Activated CD4-positive, CD25-positive, alpha-beta regulatory T cell treated with anti-CD3 and anti-CD28 coated beads, Interleukin-2, amount 50 U/mL, for 16 hours (primary cell): ENCODE data around the gene MOB3A.

ENCODE experiments used
- DNase-seq: peaks from one replicate; pipeline ENCODE4 v3.0.0-alpha.2; 2020; ENCODE audit warnings: low read depth, low spot score

MOB3A gene

DNA sequence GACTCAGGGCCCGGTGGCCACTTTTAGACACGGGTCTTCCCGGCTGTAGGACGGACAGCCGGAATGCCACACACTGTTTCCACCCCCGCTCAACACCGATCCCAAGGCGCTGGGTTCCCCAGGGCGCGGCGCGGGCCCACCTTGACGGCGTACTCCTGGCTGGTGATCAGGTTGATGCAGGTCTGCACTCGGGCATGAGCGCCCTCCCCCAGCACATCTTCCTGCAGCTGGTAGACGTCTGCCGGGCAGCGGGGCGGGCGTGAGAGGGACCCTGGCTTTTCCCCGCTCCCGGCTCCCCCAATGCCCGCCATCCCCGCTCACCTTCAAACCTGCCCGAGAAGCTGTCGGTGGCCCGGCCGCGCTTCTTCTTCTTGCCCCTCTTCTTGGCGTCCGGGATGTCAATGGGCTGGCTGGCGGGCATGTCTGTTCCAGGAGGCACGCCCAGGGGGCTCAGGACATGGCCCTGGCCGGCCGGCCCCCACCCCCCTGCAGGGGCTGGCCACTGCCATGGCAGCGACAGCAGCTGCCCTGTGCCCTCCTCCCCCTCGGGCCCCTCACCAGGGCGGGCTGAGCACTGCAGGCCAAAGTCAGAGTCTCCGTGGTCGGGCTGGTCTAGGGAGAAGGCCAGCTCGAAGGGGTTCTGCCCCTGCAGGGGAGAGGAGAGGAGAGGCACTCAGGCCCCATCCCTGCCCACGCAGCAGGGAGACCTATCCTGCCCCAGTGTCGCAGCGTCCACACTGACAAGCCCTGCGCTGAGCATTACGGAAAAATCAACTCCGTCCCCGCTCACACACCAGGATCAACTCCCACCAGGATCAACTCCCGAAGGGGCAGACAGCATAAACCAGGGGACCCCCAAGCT lies 49.8 kb downstream of the MOB3A start:
- DNase-seq, result no peak

DNA sequence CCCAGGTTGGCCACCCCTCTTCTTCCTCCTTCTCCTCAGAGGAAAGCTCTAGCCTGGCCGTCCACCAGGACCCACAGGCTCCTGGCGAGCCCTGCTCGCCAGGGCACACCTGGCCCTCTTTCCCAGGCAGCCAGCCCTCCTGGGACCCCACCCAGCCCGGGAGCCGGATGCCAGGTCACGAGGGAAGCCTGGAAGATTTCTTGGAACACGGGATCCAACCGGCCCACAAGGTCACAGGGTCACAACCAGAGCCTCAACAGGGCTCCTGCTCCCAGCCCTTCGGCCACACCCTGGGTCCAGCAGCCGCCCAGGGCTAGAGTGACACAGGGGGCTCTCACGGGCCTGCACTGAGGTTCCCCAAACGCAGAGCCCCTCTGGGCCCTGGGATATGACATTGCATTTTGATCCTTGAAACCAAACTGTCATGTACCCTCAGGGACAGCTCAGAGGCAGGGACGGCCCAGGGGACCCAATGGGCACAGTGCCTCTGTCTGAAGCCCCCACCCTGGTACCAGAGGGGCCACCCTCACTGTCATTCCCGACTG lies 50.6 kb downstream of the MOB3A start:
- DNase-seq, result no peak

DNA sequence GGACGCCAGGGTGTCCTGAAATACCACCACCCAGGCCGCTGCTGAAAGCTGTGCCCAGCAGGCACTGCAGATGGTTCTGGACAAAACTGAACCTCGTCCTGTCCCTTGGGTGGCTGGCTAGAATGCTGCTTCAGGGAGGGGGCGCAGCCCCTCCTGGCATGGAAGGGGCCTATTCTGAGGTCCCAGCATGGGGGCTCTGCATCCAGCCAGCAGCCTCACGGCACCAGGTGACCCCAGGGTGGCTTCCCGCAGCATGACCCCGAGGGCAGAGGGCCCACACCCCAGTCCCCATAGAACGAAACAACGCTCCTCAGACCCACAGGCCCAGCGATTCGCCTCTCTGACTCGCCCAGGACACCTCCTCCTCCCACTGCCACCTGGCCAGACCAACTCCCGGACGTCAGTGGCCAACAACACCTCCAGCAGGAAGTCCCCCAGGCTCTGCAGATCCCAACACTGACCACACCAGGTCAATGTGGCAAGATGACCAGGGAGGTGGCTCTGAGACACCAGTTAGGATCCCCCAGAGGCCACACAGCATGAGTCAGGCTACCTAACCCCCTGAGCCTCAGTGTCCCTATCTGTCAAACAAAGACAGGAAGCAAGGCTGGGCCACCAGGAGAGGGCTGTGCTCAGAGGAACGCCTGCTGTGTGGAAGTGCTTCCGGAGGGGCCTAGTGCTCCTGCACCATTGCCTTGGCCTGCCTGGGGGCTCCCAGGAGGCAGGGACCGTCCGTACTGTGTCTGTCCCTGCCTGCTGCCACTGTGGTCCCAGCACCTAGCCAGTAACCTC lies 51.2 kb downstream of the MOB3A start:
- no peak for DNase-seq

DNA sequence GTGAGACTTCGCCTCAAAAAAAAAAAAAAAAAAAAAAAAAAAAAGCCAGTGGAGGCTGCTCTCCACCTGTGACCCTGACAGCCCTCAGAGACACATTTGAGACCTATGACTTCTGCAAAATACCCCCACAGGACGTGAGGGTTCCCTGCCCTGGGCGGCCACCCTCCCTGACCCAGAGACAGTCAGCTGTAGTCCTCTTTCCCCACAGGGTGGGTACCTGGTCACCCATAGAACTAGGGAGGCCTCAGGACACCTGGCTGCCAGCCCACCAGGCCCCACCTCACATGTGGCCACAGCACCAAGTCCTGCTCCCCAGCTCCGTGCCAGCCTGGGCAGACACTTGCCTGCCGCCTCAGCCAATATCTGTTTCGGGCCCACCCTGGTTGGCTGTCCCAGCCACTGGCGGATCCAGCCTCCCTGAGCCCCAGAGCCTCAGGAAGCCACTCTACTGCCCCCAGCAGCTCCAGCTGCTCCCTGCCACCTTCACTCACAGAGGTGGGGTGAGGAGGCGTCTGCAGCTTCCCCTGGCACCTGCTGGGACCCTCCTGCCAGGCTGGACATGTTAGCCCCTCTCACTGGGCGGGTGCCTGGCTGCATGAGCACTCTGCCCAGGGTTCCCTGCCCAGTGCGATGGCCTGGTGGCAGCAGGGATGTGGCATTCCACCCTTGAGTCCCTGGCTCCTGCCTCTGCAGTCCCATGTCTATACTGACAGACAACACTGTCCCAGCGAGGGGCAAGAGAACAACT lies 52.0 kb downstream of the MOB3A start:
- DNase-seq, result no peak

DNA sequence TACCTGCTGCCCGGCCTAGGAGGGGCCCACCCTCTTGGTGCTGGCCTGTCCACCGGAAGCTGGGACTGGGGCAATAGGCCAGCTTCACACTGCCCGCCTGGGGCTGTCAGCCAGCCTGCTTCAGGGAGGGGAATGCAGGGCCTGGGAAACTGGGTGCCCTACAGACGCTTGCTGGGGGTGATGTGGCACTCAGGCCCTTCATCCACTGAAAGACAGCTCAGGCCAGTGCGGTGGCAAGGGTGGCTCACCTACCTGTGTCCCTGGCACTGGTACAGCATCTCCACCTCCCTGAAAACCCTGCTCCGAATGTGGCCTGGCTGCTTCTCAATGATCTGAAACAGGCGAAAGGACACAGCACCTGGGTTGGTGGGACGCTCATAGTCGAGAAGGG lies 52.9 kb downstream of the MOB3A start:
- DNase-seq, result no peak

DNA sequence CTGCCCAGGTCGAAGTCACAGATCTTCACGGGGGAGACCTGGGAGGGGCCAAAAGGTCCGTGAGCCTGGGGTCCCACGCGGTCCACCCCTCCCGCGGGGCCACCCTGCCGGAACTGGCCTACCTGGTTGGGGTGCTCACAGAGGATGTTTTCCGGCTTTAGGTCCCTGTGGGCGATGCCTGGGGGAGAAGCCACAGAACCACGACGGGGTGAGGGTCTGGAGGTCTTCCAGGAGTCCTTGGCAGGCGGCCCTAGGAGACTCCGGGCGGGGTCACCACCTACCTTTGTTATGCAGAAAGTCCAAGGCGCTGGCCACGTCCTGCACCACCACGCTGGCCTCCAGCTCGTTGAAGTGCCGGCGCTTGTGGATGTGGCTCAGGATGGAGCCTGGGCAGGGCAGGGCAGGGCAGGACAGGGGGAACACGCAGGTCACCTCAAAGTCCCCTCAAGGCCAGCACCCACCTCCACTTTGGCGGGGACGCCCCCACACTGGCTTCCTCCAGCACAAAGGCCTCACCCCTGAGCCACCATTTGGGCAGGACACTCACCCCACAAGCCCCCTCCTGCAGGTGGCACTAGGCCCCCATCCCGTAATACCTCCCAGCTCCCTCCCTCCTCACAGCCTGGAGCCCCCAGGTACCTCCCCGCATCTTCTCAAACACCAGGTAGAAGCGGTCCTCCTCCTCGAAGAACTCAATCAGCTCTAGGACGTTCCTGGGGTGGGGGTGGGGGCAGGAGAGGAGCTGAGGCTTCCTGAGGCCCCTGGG lies 53.5 kb downstream of the MOB3A start:
- DNase-seq, result no peak

DNA sequence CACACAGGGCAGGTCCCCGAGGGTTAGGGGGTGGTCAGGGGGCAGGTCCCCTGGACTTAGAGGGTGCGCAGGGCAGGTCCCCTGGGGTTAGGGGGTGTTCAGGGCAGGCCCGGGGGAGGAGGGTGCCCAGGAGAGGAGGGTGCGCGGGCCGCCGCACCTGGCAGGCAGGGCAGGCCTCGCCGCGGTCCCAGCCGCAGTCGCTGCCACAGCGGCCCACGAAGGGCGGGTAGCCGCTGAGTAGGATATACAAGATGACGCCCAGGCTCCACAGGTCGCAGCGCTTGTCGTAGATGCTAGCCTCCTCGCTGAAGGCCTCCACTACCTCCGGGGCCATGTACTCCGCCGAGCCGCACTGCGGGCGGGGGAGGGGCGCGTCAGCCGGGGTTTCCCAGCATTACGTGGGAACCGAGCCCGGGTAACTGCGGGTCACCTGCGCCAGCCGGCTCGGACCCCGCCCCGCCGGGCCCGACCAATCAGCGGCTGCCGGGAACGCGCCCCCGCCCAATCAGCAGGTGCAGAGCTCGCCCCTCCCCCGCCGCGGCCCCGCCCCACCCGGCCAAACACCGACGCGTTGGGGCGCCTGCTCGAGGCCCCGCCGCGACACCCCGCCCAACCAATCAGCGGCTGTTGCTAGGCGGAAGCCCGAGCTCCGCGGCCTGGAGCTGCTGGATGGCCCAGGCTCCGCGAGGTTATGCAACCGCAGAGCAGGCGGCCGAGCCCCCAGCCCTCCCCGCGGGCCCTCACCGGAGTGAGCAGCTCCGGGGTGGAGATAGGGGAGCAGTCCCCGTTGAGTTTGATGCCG lies 54.2 kb downstream of the MOB3A start:
- DNase-seq, result peak; percentile 98

DNA sequence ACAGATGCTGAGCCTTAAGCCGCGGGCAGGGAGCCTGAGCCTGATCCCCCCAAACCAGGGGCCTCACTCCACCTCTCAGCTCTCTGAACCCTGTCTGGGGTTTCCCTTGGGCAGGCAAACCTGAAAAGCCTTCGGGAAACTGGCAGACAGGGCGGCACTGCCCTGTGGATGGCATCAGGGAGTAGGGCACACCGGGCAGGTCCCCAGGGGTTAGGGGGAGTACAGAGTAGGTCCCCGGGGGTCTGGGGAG lies 54.8 kb downstream of the MOB3A start:
- DNase-seq, result no peak

DNA sequence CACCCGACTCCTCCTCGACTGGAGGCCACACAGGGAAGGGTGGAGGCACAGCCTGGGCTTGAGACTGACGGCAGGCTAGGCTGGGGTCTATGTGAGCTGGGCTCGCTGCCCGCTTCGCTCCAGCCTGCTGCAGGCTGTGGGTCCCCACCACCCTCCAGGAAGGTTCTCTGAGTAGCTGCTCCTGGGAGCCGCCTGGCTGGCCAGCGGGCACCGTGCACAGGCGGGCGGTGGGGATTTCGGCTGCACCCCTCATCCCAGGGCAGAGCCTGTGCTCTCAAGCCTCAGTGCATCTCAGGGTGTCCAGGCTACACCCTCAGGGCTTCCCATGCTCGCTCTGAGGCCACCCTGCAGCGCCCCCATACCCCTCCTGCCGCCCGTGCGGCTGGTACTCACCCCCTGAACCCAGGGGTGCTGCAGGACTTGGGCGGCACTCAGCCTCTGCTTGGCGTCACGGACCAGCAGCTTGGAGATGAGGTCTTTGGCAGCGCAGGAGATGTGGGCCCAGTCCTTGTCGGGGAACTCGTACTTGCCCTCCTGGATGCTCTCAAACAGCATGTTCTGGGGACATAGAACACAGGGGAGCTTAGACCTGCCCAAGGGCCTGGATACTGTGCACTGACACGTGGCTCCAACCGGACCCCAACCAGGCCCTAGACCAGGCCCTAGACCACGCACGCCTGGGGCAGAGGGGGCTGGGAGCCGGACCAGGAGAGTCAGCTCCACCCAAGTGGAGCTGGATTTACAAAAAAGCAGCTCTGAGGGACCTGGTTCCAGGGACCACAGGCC lies 55.3 kb downstream of the MOB3A start:
- DNase-seq, result no peak

DNA sequence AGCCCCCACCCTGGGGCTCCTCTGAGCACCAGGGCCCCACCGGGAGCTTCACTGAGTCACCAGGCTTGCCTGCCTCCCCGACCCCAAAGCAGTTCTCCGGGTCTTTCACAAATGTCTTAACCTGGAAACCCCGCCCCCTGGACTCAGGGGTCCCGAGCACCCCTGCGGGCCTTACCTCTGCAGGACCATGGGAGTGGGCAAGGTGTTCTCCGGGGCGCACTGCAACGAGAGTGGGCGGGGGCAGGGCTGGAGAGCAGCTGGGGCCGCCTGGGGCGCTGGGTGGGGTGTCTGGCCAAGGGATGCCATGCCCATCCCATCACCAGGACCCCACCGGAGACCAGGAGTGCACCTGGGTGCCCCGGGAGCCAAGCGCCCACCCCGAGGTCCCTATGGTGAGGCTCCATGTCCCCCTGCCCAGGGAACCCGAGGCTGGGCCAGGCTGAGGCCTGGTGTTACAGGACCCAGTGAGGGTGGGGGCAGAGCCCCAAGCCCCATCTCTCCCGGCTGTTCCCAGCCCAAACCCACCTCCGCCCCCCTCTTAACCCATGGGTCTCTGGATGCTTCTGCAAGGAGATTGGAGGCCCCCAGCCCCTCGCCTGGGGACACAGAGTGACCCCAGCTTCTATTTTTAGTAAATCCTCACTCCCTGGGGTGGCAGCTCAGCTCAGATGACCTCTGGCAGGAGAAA lies 56.0 kb downstream of the MOB3A start:
- DNase-seq, result no peak

DNA sequence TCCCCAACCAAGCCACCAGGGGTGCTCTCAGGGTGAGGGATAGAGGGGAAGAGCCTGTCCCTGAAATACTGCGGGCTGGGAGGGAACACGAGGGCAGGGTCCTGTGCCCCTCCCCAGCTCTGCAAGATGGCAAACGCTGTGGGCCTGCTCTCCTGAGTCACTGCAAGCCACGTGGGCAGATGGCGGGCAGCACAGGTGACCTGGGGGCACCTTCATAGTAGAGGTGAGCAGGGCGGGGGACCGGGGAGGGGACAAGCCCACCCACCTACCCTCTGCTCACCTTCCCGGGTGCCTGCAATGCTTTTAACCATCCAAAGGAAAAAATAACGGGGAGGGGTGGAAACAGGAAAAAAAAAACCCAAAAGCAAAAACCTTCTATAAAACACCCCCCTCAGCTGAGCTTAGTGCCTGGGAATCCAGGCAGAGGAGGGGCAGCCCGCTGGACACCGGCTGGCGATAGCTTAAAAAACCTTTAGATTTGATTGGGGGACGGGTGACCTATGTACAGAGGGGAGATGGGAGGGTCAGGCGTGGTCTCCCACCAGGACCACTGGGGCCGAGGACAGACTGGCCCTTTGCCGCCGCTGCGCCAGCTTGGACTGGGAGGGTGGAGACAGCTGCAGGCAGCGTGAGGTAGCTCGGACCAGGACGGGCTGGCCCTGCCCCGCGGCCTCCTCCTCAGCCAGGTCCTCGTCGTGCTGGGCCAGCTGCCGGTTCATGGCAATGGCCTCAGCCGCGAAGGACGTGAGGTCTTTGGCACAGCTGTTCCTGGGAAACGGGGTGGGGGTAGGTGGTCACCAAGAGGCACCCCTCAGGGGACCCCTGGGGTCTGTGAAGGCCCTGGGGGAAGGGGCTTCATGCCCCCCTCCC lies 56.8 kb downstream of the MOB3A start:
- no peak for DNase-seq

DNA sequence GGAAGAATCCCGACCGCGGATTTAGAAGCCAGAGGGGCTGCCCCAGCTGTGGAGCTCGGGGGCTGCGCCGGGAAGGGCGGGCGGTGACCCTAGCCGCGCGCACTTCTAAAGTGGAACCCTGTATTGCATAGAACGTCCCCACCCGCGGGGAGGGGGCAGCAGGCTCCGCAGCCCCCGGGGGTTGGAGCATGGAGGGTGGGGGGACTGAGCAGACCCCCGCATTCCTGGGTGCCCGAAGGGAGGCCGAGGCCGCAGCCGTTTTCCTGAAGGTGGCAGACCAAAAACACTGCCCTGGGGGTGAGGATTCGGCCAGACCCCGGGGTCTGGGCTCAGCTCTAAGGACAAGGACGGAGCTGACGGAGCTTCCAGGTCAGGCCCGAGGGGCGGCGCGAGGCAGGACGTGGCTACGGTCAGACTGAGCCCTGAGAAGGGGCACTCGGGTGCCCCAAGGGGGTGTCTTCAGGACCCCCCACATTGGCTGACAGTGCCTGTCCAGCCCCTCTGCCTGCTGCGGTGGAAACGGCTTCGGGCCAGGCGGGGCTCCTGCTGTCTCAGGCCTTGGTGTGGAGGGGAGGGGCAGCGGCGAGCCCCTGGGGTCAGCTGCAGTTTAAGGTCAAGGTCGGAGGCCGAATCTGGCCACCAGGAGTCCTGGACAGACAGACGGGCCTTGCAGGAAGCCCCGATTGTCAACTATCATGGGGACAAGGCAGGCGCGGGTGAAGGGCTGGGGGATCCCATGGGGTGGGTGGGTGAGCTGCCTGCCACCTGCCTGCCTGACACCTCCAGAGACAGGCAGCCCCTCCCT lies 57.6 kb downstream of the MOB3A start:
- no peak for DNase-seq

DNA sequence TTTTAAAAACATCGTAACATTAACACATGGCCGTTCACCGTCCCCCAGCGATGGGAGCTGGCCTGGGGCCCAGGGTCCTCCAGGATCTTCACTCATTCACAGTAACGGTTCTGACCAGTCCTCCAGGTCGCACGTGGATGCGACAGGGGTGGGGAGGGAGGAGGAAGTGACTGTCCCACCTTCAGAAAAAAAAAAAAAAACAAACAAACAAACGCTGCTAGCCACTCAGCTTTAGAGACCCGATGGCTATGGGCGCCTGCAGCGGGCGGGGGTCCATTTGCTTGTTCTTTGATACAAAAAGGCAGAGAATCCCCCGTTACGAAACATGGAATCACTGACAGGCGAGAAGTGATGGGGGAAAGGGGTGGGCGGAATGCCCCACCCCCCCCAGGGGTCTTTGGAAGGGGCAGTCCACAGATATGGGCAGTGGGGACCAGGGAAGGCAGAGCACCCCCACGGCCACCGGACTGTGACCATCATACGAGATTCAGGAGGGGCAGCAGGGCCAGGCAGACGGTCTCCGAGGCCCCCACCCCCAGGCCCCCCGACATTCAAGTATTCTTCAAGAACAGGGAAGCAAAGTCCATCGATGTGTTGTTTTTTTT lies 58.4 kb downstream of the MOB3A start:
- DNase-seq, result no peak

DNA sequence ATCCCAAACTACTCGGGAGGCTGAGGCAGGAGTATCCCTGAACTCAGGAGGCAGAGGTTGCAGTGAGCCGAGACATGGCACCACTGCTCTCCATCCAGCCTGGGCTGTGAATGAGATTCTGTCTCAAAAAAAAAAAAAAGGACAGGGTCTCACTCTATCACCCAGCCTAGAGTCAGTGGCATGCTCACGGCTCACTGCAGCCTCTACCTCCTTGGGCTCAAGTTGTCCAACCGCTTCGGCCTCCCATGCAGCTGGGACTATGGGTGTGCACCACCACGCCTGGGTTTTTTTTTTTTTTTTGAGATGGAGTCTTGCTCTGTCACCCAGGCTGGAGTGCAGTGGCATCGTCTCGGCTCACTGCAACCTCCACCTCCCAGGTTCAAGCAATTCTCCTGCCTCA lies 59.7 kb downstream of the MOB3A start:
- DNase-seq, result no peak

DNA sequence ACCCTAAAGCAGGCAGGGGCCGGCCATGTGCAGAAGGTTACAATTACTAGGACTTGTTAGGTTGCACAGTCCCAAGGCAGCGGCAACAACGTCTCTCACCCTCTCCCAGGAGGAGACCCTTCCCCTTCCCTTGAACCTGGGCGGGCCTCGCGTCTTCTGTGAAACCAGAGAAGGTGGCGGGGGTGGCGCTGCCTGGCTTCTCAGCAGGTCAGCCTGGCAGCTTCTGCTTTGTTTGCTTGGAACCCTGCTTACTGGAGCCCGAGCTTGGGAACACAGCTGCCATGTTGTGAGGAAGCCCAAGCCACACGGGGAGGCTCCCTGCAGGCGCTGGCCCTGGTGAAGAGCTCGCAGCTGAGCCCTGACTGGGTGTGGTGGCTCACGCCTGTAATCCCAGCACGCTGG lies 60.5 kb downstream of the MOB3A start:
- DNase-seq, result no peak

DNA sequence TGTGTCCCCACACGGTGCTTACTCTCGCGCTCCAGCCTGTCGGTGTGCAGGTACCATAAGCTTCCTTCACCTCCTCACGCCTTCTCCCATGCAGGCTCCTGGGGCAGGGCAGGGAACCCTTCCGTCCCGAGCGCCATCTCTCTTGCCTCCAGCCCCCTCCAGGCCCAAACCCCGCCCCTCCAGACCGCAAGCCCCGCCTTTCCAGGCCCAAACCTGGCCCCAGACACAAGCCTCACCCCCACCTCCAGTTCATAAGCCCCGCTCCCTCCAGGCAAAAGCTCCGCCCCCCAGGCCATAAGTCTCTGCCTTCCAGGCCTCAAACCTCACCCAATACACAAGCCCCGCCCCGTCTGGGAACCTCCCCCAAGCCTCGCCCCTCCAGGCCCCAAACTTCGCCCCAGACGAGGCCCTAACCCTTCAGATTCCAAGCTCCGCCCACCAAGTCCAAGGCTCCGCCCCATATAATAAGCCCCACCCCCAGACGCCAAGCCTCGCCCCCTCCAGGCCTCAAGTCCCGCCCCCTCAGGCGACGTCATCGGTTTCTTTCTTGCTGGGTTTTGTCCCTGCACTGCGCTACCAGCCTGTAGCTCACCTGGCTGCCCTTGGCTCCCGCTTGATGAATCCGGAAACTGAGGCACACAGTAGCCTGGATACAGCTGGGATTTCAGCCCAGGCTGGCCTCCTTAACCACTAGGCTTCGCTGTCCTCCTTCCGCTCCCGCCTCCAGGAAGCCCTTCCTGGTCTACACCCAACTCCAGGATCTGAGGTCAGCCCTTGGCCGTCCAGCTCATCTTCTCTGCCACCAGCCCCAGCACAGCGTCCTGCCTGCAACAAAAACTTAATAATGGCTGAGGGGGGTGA lies 61.2 kb downstream of the MOB3A start:
- DNase-seq, result no peak
